Left lung (tissue), 10 donors: Measurements from ENCODE around the gene SSR2. TPM values are rescaled to one million over a fixed set of nuclear protein-coding genes. Genes with fewer than 3 reads are reported as not detected.

Experiments
- ATAC-seq: fragments of 200-7000 bp; cut with Tn5 transposase; one replicate; pipeline ENCODE4 v1.9.1; 2020; ENCODE audit warnings: moderate library complexity
- DNase-seq, 4 donors: peaks; one replicate each; pipeline ENCODE4 v3.0.0-alpha.2; 2013 to 2020
- H3K27ac ChIP-seq, 2 donors: fragments of 200-600 bp; sonication (generic) in 1 of 2; one replicate each; pipeline versions ENCODE4 v1.5.0 to v1.8.0; 2020 to 2021
- H3K27me3 ChIP-seq, 2 donors: fragments of 200-600 bp; sonication (generic) in 1 of 2; one replicate each; pipeline versions ENCODE4 v1.5.0 to v1.8.0; 2020 to 2021
- H3K36me3 ChIP-seq, 2 donors: fragments of 200-600 bp; sonication (generic) in 1 of 2; one replicate each; pipeline versions ENCODE4 v1.5.0 to v1.8.0; 2020 to 2021
- H3K4me1 ChIP-seq, 2 donors: fragments of 200-600 bp; one replicate each; pipeline ENCODE4 v1.8.0; 2021
- H3K4me3 ChIP-seq, 2 donors: fragments of 200-600 bp; sonication (generic) in 1 of 2; one replicate each; pipeline versions ENCODE4 v1.5.0 to v1.8.0; 2020 to 2021; ENCODE audit warnings: mild to moderate bottlenecking in 1 of 2
- H3K9me3 ChIP-seq, 2 donors: fragments of 200-600 bp; sonication (generic) in 1 of 2; one replicate each; pipeline versions ENCODE4 v1.5.0 to v1.8.0; 2020 to 2021
- CTCF ChIP-seq, 2 donors: fragments of 200-600 bp; sonication (generic) in 1 of 2; IDR thresholded peaks; one replicate each; pipeline versions ENCODE4 v1.5.0 to v1.8.0; 2021; ENCODE audit warnings: antibody characterized with exemption in 2 of 2
- intact Hi-C, 2 donors: fragments of 100-400 bp; cut with DNase I; formaldehyde crosslinking; loops; one replicate each; pipeline versions ENCODE4 v1.11.2 to v1.14.2; 2022
- polyA plus RNA-seq, 6 donors: library from polyadenylated mRNA; unstranded; fragments of 120-200 nt; gene quantifications; one replicate each; pipeline ENCODE4 v1.2.1, GENCODE V29; 2013; ENCODE audit not compliant: insufficient read length in 6 of 6
- total RNA-seq, 2 donors: library from RNA; stranded (reverse); fragmentation: NEBNext Ultra II Directional; extraction: Animal tissue kit (Norgen Biotek cat#: 25700); gene quantifications; one replicate each; pipeline ENCODE4 v1.2.1, GENCODE V29; 2021
- donor health status: DM: no; HTN: yes; CAD: no.
- donor health status: DM: no; HTN: no; CAD: no.

Gene SSR2
- total and polyA plus RNA-seq, 8 donors, result 284 to 529 (median 505) TPM

DNA sequence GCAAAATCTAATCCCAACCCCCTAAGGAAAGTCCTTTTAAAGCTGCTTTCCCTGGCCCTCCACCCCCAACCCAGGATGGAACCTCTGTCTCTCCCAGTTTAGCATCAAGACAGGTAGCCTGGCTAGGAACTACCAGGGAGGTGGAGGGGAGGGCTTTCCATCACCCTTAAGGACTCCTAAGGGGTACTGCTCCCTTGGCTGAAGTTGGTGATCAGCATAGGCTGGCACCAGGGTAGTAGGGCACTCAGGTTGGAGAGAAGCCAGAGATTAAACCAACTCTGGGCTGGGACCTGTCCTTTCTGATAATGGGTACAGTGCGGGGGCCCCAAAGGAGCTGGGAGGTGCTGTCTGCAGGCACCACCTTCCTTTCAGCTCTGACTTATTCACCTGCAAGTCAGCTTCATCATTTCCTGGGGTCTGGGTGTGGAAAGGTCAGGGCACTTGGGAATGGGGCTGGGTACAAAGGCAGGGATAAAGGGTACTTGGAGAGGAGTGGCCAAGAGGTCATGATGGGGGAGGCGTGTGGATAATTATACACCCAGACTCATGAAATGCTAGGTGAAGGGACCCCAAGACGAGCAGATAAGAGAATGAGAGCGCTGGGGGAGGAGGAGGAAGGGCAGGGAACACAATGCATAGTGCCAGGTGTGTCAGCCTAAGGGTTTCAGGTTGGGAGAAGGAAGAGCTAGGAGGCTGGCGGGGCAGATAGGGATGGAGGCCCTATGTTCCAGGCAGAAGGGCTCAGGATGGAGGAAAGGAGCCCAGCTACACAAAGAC is 43.6 kb downstream of the SSR2 start:
- Histone ChIP-seq H3K36me3 (peaks cover 0 to 12% of the 10 kb centered on the region in 2 donors), H3K4me1 (peaks cover 62 to 80% of the 10 kb centered on the region in 2 donors), H3K27ac (peak overlapping the region; percentile 92 to 96), H3K4me3 (peak overlapping the region; percentile 60 to 98), H3K27me3 (no peaks in the 10 kb centered on the region), H3K9me3 (no peaks in the 10 kb centered on the region)
- intact Hi-C loops, result no loop called here
- no peak for TF ChIP-seq CTCF (IDR thresholded peaks at IDR 0.05)
- DNase-seq, result no peak
- ATAC-seq, result peak; percentile 3

GRCh38 chr1:155976062-155976912 is 44.5 kb downstream of the SSR2 start:
- no peak for TF ChIP-seq CTCF (IDR thresholded peaks at IDR 0.05)
- peak overlapping the region; percentile 60 to 98 for H3K4me3 ChIP-seq
- H3K27me3 ChIP-seq, result no peaks in the 10 kb centered on the region
- no peaks in the 10 kb centered on the region for H3K9me3 ChIP-seq
- intact Hi-C loops, result no loop called here
- H3K4me1 ChIP-seq, result peaks cover 64 to 80% of the 10 kb centered on the region in 2 donors
- DNase-seq (peak; percentile 75 to 91 (median 82)), ATAC-seq (peak; percentile 42)
- H3K36me3 ChIP-seq, result peaks cover 0 to 12% of the 10 kb centered on the region in 2 donors
- peak overlapping the region; percentile 92 to 96 for H3K27ac ChIP-seq

- no peak for DNase-seq
- no peaks in the 10 kb centered on the region for H3K9me3 ChIP-seq
- TF ChIP-seq CTCF (IDR thresholded peaks at IDR 0.05), result no peak
- peaks cover 0 to 12% of the 10 kb centered on the region in 2 donors for H3K36me3 ChIP-seq
- intact Hi-C loops, result no loop called here
- H3K4me1 ChIP-seq, result peaks cover 64 to 80% of the 10 kb centered on the region in 2 donors
- no peak for ATAC-seq
- peak overlapping the region; percentile 92 to 96 for H3K27ac ChIP-seq
- H3K27me3 ChIP-seq, result no peaks in the 10 kb centered on the region
- H3K4me3 ChIP-seq, result peak overlapping the region; percentile 60 to 98
Observed at GRCh38 chr1:155975375-155976061, 45.2 kb downstream of the SSR2 start.

DNA sequence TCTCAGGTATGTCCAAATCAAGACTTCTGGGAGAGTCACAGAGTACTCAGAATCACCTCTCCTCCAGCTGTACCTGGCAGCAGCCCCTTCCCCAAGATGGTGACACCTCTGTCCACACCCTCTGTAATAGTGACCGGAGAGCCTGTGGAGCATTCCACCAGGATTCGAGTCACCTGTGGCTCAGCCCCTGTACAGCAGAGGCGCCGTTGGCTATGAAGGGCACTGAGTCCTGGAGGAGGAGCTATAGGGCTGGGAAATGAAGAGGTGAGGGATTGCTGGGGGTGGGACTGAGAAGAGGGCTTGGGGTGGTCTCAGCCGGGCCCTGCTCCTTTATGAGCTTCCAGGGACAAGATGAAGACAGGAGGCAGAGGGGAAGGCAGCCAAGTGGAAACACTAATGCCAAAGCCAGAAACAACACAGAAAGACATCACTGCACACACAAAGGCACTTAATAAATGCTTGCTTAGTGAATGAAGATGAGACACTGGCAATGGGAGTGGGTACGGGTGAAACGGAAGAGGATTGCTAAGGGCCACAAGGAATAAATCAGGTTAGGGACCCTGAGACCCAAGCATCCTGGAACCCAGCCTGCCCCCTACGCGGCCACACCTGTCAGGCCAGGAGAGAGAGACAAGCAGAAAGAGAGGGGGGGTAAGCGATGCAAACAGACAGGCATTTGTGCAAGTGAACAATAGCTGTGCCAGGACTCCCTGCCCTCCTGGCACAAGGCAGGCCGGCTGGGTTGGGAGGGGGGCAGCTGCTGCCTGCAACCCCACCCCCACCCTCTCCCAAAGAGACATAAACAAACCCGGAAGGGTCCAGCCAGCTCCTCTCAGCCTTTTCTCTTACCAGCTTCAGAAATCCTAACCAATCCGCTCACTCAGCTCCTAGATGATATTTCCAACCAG is 46.3 kb downstream of the SSR2 start:
- Histone ChIP-seq H3K4me3 (peak overlapping the region; percentile 60 to 98), H3K36me3 (peaks cover 0 to 20% of the 10 kb centered on the region in 2 donors), H3K27me3 (no peaks in the 10 kb centered on the region), H3K4me1 (peaks cover 65 to 80% of the 10 kb centered on the region in 2 donors), H3K9me3 (no peaks in the 10 kb centered on the region), H3K27ac (peak overlapping the region; percentile 92 to 96)
- TF ChIP-seq CTCF (IDR thresholded peaks at IDR 0.05), result no peak
- ATAC-seq (no peak), DNase-seq (no peak)
- intact Hi-C loops, result no loop called here
